Measurements from ENCODE around the gene DFFB.
"Not testable (repeated sequence)": the region's sequence is repeated elsewhere in the genome, so short reads cannot be mapped to it uniquely, and the experiment has no call there.

The DFFB gene

DNA sequence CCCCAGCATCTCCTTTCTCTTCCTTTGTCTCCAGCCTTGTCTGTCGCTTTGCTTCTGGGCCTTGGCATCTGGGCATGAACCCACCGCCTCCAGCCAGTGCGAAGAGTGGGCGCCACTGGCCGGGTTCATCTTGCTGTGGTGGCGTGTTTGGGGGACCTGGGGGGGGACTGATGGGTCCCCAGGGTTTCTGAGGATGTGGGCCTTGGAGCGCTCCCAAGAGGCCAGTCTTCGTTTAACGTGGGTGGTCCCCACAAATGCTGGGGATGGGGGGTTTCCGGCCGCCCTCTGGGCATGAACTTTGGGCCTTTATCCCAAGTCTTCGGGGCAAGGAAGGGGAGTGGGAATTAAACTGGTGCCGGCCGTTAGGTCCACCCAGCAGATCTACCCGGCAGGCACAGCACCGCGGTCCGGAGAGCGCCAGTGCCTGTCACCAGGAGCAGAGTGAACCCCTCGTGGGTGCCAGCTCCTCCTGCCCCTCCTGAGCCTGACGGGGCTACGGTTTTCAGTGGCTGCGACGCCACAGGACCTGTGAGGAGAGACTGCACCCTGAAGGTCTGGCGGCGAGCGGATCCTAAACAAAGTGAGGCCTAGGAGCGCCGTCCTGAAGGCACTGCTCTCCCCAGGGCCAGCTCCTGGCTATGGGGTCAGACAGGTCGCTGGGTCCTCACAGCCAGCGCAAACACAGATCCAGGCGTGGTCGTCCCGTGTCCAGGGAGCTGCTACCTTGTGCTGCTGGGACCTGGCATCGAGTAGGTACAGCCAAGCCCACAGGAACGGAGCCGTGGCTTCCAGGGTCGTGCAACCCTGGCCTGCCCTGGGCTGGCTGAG lies 54.9 kb downstream of the DFFB start:
- no peak for DNase-seq

DNA sequence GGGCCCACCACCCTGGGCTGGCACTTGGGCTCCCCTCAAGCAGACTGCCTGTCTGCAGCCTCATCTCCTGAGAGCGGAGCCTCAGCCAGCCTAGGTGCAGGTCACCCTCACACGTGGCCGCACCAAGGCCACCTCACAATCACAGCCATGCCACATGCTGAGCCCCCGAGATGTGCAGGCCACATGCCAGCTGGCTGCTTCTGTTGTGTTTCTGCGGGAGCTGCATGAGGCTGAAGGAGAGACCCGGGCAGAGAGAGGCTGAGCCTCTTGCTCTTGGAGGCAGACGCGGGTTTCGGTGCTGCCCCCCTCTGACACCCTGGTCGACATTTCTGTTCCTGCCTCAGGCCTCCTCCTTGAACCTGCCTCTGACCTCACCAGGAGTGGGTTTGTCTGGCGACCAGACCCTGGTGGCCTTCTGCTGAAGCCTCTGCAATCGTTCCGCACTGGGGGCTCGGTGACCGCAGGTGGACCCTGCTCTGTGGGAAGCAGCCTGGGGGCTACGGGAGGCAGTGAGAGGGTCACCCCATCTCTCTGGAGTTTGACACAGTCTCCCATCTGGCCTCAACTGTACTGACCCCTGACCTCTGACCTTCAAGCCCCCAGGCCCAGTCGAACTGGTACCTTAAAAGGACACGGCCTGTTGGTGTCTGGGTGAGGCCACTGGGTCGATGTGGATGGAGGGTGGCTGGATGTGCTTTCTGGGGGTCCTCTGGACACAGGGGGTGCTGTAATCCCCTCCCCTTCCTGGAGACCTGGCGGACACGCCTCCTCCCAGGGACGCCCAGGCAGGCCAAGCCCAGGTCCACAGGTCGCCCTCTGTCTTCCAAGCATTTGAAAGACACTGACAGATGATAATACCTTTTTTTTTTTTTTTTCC lies 55.8 kb downstream of the DFFB start:
- DNase-seq: no peak

DNA sequence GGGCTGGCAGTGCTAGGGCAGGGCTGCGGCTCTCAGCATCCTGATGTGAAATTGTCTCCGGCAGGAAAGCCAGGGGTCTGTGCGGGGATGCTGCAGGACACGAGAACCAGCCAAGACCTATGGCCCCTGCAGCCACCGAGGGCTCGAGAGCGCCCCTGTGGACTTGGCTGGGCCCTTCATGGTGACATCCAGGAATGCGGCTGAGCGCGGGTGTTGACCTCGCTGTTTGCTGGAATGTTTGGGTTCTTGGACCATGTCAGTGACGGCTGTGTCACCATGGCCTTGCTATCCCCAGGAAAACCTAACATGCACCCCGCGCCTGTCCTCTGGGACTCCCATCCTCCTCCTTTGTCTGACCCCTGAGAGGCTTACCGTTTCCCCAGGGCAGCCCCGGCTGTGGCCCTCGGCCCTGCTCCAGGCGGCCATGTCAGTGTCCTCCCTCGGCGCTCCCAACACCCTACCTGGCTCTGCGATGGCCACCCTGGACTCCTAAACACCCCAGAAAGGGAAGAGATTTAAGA lies 57.1 kb downstream of the DFFB start:
- no peak for DNase-seq

DNA sequence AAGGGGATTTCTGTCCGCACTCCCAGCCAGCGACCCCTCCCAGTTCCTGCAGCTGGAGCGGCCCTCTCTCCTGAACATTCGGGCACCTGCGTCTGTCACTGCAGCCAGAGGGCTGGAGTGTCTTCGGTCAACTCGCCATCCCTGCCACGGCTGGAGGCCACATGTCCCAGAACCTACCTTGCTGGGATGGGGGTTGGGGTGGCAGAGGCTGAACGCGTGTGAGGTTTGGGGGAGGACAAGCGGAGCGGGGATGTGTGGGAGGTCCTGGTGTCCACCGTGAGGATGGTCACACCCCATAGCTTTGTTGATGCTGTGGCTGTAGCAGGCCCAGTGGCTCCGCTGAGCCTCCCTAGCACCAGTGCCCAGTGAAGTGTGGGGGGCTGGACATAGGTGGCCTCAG lies 57.6 kb downstream of the DFFB start:
- DNase-seq: no peak

DNA sequence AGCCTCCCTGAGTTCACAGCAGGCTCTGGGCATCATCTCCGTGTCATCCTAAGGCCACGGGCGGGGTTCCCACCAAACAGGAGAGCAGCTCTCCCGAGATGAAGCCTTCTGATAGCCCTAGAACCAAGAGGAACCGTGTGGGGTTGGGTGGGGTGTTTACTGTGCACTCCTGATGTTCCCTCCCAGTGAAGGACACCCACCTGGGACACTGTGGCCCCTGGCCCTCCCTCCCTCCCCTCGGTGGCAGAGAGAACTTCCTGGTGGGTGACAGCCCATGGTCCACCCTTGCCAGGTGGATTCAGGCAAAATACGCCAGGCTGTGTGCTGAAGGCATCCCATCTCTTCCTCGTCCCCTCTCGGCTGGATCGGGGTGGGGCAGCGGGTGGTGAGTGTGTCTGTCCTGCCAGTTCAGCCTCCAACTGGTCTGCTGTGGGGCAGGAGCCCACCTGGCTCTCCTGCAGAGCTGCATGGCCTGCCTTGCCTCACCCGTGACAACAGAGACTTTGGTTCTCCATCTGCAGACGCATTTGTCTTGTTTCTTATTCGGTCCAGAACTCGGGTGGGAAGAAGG lies 58.4 kb downstream of the DFFB start:
- no peak for DNase-seq

DNA sequence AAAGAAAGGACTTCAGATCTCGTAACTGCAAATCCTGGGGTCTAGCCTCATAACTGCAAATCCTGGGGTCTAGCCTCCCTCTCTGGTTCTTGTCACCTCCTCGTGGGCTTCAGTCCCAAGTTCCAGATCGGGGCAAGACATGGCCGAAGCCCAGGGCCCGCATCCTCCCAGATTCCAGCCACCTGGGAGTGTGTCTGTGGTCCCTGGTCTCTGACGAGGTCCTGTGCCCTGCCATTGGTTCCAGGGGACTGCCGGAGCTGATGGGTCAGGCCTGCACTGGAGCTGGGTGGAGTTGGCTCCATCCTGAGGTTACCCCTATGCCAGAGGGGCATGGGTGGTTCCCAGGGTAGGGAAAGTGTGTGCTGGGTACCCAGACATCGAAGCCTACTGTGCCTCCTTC lies 60.5 kb downstream of the DFFB start:
- no peak for DNase-seq

DNA sequence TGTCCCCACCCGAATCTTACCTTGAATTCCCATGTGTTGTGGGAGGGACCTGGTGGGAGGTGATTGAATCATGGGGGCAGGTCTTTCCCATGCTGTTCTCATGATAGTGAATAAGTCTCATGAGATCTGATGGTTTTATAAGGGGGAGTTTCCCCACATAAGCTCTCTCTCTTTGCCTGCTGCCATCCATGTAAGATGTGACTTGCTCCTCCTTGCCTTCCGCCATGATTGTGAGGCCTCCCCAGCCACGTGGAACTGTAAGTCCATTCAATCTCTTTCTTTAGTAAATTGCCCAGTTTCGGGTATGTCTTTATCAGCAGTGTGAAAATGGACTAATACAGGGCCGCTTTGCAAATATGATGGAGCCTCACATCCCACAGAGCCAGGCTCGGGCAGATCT lies 61.1 kb downstream of the DFFB start:
- not testable (repeated sequence) for DNase-seq

DNA sequence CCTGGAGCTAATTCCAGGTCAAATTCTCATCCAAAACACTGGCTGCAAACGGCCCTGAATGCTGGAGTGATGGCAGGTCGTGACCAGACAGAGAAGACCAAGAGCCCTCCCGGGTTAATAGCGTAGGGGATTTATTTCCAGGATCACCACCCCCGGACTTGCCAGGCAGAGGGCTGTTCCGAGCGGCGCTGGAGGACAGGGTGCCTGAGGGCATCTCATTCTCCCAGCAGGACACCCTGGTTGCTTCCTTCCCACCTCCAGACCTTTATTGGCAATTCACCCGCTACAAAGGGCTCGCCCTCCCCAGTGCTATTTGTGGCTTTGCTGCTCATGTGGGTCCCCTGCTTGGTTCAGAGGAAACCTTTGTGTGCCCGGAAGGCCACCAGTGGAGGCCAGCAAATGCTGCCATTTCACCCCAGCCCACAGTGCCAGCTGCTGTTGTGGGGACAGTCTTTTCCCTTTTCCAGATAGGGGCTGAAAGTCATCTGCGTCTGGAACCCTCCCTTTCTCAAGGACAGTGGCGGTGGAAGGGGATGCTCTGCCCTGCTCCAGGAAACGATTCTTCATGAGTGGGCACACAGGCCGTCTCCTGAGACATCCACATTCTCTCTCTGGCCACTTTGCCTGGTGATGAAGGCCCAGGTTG lies 61.8 kb downstream of the DFFB start:
- DNase-seq: no peak

DNA sequence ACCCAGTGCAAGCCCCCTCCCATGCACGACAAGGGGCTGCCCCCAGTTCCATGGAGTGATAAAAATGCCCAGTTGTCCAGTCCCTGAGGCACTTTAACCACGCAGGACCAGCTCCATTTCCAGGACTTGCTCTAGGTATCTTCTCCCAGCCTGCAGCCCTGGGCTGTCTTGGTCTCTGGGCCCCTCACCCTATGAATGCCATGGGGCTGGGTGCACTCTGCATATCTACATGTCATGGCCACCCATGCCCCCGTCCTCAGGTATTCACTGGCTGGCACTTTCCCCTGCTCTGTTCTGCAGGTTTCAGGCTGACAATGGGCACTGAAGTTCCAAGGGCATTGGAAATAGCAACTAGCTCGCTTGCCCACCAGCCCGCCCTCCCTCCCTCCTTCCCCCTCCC lies 62.4 kb downstream of the DFFB start:
- DNase-seq: no peak

DNA sequence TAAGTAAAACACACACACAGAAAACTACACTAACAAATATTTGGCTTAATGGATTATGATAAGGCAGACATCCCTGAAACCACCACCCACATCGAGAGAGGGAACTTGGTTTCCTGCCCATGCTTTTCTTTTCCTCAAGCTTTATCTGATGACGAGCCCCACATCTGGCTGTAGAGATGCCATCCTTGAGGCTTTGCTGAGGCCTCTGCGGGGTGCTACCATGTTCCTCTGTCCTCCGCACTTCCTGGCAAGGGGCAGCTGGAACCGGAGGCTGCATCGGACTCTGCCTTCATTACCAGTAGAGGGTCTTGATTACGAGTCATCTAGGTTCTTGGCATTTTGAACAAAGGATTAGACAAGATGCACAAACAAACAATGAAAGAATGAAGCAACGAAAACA lies 64.5 kb downstream of the DFFB start:
- no peak for DNase-seq

DNA sequence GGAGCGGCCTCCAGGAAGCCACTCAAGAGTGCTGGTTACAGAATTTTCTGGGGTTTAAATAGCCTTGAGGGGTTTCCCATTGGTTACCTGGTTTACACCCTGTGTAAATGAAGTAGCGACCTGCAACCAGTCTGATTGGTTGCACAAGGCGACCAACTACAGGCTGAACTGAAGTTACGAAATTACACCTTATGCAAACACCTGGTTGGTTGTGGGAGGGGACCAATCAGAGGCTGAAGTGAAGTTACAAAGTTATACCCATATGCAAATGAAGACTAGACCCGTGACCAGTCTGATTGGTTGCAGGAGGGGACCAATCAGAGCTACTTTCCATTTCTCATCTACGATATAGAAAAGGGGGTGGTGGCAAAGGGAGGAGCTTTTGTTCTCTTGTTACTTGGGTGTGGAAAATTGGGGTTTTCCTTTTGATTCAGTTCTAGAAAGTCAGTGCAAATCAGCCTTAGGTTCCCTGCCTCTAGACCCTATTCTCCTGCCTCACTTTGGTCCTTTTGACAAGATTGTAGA lies 65.0 kb downstream of the DFFB start:
- no peak for DNase-seq

DNA sequence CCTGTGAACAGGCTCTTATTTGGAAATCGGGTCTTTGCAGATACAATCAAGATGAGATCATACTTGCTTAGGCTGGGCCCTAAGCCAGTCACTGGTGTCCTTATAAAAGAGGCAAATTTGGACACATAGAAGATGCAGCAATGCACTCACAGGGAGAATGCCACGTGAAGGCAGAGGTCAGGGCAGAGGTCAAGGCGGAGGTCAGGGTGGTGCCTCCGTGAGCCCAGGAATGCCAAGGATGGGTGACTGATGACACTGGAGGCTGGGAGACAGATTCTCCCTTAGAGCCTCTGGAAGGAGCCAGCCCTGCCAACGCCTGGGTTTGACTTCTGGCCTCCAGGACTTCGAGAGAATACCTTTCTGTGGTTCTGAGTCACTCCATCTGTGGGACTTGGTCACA lies 65.6 kb downstream of the DFFB start:
- DNase-seq: no peak

DNA sequence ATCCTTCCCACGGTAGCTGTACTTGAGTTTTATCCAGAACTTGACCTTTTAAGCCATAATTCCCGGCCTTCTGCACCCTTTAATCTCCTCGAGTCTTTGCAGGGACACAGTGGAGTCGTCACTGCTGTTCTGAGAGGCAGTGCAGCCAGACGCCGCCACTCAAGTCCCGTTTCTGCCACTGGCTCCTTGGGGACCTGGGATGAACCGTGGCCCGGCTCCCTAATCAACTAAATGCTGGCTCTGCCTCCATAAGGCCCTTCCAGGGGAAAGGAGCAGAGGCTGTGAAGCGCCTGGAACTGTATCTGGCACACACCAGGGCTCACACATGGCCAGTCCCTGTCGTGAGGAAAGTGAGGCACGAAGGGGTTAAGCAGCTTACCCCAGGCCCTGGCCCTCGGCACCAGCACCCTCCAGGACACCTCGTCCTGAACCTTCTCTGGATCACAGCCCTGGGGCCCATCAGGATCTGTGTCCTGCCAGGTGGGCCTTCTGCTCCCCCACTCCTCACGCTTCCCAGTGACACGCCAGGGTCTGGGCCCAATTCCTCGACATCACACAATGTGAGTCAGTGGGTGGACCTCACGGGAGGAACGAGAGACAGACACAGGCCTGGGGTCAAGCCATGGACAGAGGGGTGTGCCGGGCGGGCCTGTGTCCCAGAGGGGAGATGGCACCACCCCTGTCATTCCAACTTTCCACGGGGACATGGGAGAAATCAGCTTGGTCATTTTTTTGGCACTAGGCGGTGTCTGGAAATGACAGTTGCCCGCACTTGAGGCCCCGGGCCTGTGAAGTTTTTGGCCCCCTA lies 66.3 kb downstream of the DFFB start:
- no peak for DNase-seq

DNA sequence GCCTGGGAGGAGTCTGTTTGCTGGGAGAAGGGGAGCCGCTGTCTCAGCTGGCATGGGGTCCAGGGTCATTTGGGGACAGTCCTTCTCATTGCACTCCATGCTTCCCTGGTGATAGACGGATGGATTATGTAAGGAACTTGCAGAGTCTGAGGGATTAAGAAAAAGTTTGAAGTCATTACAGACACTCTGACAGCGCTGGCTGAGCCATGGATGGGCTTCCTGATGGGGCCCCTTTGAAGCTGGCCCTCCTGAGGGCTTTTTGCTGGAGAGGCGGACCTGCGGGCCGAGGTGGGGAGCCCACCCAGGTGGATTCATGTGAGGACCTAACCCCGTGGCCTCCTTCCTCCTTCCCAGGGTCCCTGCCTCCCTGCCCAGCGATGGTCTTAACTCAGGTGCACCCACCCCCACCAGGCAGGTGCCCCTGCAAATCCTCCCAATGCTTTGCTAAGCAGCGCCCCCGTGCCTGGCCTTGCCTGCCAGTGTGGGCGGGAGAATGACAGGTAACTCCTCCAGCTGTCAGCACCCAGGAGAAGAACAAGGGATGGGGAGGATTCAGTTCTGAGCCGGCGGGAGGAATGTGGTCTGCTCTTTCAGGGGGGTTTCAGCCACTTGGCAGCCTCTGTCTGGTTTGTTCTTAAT lies 67.0 kb downstream of the DFFB start:
- DNase-seq: no peak

DNA sequence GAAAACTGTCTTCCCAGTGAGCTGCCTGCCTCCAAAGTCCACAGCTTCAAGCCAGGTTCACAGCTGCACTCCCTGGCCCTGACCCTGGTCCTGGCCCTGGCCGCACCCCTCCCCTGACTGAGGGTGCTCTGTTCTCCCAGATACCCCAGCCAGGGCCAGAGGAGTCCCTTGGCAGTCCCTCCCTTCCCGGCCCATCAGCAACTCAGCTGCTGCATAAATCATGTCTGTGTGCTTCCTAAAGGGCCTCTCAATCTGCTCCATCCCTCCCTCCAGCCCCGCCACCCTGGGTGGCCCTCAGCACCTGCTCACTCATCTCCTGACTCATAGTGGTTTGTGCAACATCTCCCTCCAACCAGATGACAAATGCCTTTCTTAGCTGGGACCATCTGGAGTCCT lies 67.5 kb downstream of the DFFB start:
- no peak for DNase-seq

DNA sequence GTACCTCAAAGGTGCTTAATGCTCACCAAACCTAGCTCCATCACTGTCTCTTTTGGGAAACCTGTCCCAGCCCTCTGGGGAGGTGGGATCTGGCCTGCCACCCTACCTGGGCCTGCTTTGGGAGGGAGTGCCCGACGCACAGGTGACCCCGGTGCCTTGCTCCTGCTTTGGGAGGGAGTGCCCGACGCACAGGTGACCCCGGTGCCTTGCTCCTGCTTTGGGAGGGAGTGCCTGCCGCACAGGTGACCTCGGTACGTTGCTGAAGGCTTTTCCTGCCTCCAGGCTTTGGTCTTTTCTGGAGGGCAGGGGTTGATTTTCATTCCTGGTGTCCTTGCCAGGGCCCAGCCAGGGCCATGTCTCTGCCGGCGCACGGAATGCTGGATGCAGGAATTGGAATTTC lies 68.0 kb downstream of the DFFB start:
- DNase-seq: no peak

DNA sequence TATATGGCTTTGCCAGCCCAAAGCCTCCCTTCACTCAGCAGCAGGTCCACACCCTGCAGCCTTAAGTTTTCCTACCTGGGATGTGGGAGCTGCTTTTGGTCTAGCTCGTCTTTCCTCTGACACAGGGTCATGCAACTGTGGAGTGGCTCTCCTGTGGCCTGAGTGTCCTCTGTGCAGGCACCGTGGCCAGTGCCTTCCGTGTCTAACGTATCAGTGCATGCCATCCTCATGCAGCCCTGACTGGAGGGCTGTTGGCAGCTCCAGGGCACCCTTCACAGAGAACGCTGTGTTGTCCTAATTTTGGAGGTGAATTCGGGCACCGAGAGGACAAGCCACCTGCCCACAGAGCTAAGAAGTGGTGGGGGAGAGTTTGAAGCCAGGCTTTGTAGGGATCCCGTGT lies 68.5 kb downstream of the DFFB start:
- no peak for DNase-seq

DNA sequence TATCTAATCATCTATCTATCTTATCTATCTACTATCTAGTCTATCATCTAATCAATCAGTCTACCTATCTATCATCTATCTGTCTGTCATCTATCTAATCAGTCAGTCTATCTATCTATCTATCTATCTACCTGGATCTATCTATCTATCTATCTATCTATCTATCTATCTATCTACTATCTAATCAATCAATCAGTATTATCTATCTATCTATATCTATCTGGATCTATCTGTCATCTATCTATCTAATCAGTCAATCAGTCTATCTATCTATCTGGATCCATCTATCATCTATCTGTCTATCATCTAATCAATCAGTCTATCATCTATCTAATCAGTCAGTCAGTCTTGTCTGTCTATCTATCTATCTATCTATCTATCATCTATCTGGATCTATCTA lies 69.7 kb downstream of the DFFB start:
- no peak for DNase-seq

DNA sequence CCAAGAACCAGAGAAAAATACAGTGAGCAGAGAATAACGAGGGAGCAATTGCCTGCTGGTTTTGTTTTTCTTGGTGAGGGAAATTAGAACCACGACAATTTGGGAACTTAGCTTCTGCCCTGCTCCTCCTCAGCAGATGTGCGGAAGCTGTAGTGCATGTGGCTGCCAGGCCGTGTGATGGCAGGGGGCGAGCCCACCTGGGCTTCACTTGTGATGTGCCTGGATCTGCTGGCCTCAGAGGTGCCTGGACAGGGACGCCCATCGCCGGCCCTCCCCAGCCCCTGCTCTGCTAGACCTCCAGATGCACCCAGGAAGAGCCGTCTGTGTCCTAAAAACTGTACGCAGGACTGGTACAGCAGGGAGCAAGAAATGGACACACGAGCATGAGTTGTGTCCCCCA lies 71.3 kb downstream of the DFFB start:
- DNase-seq: no peak

DNA sequence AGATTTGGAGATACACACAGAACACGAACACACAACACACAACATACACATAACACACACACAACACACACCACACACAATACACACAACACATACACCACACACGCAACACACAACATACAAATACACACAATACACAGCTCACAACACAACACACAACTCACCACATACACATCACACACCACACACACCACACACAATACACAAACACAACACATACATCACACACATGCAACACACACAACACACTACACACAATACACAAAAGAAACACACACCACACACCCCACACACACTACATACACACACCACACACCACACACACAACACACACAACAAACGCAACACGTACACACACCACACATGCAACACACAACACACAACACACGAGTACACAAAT lies 71.8 kb downstream of the DFFB start:
- no peak for DNase-seq

DNA sequence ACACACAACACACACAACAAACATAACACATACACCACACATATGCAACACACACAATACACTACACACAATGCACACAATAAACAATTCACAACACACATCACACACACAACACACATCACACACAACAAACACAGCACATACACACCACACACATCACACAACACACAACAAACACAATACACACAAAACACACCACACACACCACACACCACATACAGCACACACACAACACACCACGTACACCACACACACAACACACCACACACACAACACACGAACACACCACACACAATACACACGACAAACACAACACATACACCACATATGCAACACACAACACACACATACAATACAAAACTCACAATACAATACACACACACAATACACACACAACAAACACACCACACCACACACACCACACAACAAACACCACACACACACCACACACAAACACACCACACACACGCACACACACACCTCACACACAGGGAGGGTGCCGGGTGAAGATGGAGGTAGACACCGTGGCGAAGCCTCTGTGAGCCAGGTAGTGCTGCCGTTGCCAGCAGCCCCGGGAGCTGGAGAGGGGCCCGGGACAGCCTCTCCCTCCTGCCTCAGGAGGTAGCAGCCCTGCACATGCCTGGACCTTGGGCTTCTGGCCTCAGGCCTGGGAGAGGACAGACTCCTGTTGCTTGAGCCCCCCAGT lies 73.2 kb downstream of the DFFB start:
- no peak for DNase-seq
